NT2/D1 (cell line): ENCODE data around the gene SCAP.

Experiments
- SUZ12 ChIP-seq: IDR thresholded peaks from 2 replicates; pipeline ENCODE4 v1.6.1; 2011; ENCODE audit not compliant: insufficient read length, insufficient read depth; ENCODE audit errors: extremely low read depth
- YY1 ChIP-seq: IDR thresholded peaks from 2 replicates; pipeline ENCODE4 v1.6.1; 2011; ENCODE audit not compliant: insufficient read length, insufficient read depth
- ZNF274 ChIP-seq: IDR thresholded peaks from 2 replicates; pipeline ENCODE4 v1.6.1; 2011; ENCODE audit warnings: mild to moderate bottlenecking, low read depth, low read length

DNA sequence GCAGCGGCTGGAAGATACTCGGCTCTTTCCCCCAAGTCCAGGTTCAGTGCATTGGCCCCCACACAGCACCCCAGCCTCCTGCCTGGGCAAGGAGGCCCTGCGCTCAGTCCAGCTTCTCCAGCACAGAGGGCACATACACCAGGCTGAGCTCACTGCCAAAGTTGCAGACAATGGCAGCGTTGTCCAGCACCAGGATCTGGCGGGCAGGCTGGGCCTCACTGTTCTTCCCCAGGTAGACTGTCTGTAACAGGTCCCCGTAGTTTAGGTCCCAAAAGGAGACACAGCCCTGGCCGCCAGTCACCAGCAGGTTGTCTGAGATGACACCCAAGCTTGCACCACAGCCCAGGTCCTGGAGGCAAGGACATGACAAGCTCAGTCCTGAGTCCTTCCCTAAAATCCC lies 62.0 kb downstream of the SCAP start:
- TF ChIP-seq SUZ12 (no peak), YY1 (no peak), ZNF274 (no peak)
